ENCODE results near the gene ADCY2. TPM values are rescaled to one million over a fixed set of nuclear protein-coding genes. Genes with fewer than 3 reads are reported as not detected.

Gene ADCY2
- polyA plus RNA-seq, 1 donor (not counting 4 experiments of a cell fraction or from before 2014, with no cell fraction given) = 0.13 TPM

DNA sequence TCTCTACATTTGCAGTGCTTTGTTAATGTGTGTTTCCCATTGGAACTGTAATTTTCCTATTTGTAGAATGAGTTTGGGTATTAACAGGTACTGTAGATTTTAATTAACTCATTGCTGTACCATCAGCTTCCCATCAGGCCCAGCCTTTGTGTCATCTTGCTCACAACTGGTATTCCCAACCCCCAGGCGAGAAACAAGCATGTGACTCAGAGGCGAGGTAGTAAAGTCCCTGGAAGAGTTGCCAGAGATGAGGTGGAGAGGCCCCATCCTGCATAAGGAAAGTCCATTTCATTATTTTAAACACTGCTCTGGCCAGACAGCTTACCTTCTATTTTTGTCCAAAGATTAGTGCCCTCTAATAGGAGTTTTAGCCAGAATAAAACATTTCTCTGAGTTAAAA, 29.9 kb downstream of the ADCY2 start:
- H3K27ac ChIP-seq (ENCODE audit: control insufficient read depth, insufficient read depth, low read length) = no peak overlapping the region
- H2AFZ ChIP-seq (ENCODE audit: control insufficient read depth, low read length) = no peak overlapping the region
- H3K4me3 ChIP-seq (ENCODE audit: control insufficient read depth in 2 of 3, extremely low read depth in 1 of 3, insufficient read depth in 2 of 3, low read depth in 1 of 3, low read length in 3 of 3) = no peak overlapping the region
- H4K20me1 ChIP-seq (ENCODE audit: control insufficient read depth, extremely low read depth, insufficient read depth, low read length) = no peaks in the 10 kb centered on the region
- no peak overlapping the region for H3K4me2 ChIP-seq (ENCODE audit: control insufficient read depth, extremely low read depth, insufficient read depth, low read depth, low read length)
- H3K27me3 ChIP-seq (ENCODE audit: control insufficient read depth, extremely low read depth, insufficient read depth, low read length) = no peaks in the 10 kb centered on the region
- H3K9me3 ChIP-seq (ENCODE audit: control insufficient read depth, low read depth, low read length) = no peaks in the 10 kb centered on the region
- H3K9ac ChIP-seq (ENCODE audit: control insufficient read depth, extremely low read depth, insufficient read depth, low read length) = no peak overlapping the region
- dilution Hi-C loops (cut with MboI; ENCODE audit: extremely low pct_ligation_motif_present, low sequenced_read_pairs) = no loop called here
- no peaks in the 10 kb centered on the region for H3K4me1 ChIP-seq (ENCODE audit: control insufficient read depth, extremely low read depth, insufficient read depth, low read length)
- peak; percentile 44 for FAIRE-seq
- H3K36me3 ChIP-seq (ENCODE audit: control insufficient read depth in 2 of 2, extremely low read depth in 1 of 2, insufficient read depth in 2 of 2, low read length in 2 of 2) = no peaks in the 10 kb centered on the region
- no peaks in the 10 kb centered on the region for H3K9me1 ChIP-seq (ENCODE audit: control insufficient read depth, extremely low read depth, insufficient read depth, low read length)
- H3K79me2 ChIP-seq (ENCODE audit: control insufficient read depth, insufficient read depth, low read length) = no peaks in the 10 kb centered on the region
- DNase-seq (ENCODE audit: low read depth, low spot score) = no peak
- TF ChIP-seq, protein P1, sequence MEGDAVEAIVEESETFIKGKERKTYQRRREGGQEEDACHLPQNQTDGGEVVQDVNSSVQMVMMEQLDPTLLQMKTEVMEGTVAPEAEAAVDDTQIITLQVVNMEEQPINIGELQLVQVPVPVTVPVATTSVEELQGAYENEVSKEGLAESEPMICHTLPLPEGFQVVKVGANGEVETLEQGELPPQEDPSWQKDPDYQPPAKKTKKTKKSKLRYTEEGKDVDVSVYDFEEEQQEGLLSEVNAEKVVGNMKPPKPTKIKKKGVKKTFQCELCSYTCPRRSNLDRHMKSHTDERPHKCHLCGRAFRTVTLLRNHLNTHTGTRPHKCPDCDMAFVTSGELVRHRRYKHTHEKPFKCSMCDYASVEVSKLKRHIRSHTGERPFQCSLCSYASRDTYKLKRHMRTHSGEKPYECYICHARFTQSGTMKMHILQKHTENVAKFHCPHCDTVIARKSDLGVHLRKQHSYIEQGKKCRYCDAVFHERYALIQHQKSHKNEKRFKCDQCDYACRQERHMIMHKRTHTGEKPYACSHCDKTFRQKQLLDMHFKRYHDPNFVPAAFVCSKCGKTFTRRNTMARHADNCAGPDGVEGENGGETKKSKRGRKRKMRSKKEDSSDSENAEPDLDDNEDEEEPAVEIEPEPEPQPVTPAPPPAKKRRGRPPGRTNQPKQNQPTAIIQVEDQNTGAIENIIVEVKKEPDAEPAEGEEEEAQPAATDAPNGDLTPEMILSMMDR (optimal IDR thresholded peaks at IDR 0.05 in 1 of 3, IDR thresholded peaks at IDR 0.05 in 1 of 3, conservative IDR thresholded peaks at IDR 0.05 in 1 of 3; ENCODE audit: extremely low read depth in 1 of 3, insufficient read depth in 2 of 3, low read length in 3 of 3) = no peak
- no peak for TF ChIP-seq EZH2 (IDR thresholded peaks at IDR 0.05; ENCODE audit: low read length)

DNA sequence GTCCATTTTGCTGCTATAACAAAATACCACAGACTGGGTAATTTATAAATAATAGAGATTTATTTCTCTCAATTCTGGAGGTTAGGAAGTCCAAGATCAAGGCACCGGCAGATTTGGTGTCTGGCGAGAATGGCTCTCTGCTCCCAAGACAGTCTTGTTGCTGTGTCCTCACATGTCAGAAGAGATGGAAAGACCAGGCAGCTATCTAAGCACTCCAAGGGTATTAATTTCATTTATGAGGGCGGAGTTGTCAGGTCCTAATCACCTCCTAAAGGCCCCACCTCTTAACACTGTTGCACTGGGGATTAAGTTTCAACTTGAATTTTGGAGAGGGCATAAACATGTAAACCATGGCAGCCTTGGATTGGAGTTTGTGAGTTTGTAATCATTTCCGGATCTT, 30.3 kb downstream of the ADCY2 start:
- Histone ChIP-seq H4K20me1 (ENCODE audit: control insufficient read depth, extremely low read depth, insufficient read depth, low read length) (no peaks in the 10 kb centered on the region), H3K79me2 (ENCODE audit: control insufficient read depth, insufficient read depth, low read length) (no peaks in the 10 kb centered on the region), H3K4me2 (ENCODE audit: control insufficient read depth, extremely low read depth, insufficient read depth, low read depth, low read length) (no peak overlapping the region), H3K9me3 (ENCODE audit: control insufficient read depth, low read depth, low read length) (no peaks in the 10 kb centered on the region), H3K27ac (ENCODE audit: control insufficient read depth, insufficient read depth, low read length) (no peak overlapping the region), H3K9ac (ENCODE audit: control insufficient read depth, extremely low read depth, insufficient read depth, low read length) (no peak overlapping the region), H3K36me3 (ENCODE audit: control insufficient read depth in 2 of 2, extremely low read depth in 1 of 2, insufficient read depth in 2 of 2, low read length in 2 of 2) (no peaks in the 10 kb centered on the region), H2AFZ (ENCODE audit: control insufficient read depth, low read length) (no peak overlapping the region), H3K9me1 (ENCODE audit: control insufficient read depth, extremely low read depth, insufficient read depth, low read length) (no peaks in the 10 kb centered on the region), H3K27me3 (ENCODE audit: control insufficient read depth, extremely low read depth, insufficient read depth, low read length) (no peaks in the 10 kb centered on the region), H3K4me1 (ENCODE audit: control insufficient read depth, extremely low read depth, insufficient read depth, low read length) (no peaks in the 10 kb centered on the region), H3K4me3 (ENCODE audit: control insufficient read depth in 2 of 3, extremely low read depth in 1 of 3, insufficient read depth in 2 of 3, low read depth in 1 of 3, low read length in 3 of 3) (no peak overlapping the region)
- TF ChIP-seq, protein P1 (optimal IDR thresholded peaks at IDR 0.05 in 1 of 3, IDR thresholded peaks at IDR 0.05 in 1 of 3, conservative IDR thresholded peaks at IDR 0.05 in 1 of 3; ENCODE audit: extremely low read depth in 1 of 3, insufficient read depth in 2 of 3, low read length in 3 of 3) = no peak
- no peak for TF ChIP-seq EZH2 (IDR thresholded peaks at IDR 0.05; ENCODE audit: low read length)
- FAIRE-seq (no peak), DNase-seq (ENCODE audit: low read depth, low spot score) (no peak)
- dilution Hi-C loops (cut with MboI; ENCODE audit: extremely low pct_ligation_motif_present, low sequenced_read_pairs) = no loop called here

Measured in keratinocyte (primary cell).